HG03442 (cell line): ENCODE data around the gene TCEA2.

Experiments used
- ATAC-seq: cut with Tn5 transposase; IDR thresholded peaks from one replicate; pipeline ENCODE4 v1.9.1; 2021; ENCODE audit warnings: mild to moderate bottlenecking, moderate library complexity; ENCODE audit not compliant: unreplicated experiment

Gene TCEA2

GRCh38 chr20:64119301-64119680 is 56.3 kb downstream of the TCEA2 start:
- no peak for ATAC-seq

GRCh38 chr20:64119681-64120341 is 56.8 kb downstream of the TCEA2 start:
- ATAC-seq: no peak

GRCh38 chr20:64121586-64121985 is 58.6 kb downstream of the TCEA2 start:
- no peak for ATAC-seq
